NT2/D1 (cell line): ENCODE data around the gene NPAS2.

ENCODE experiments used
- SUZ12 ChIP-seq: IDR thresholded peaks from 2 replicates; pipeline ENCODE4 v1.6.1; 2011; ENCODE audit not compliant: insufficient read length, insufficient read depth; ENCODE audit errors: extremely low read depth
- YY1 ChIP-seq: IDR thresholded peaks from 2 replicates; pipeline ENCODE4 v1.6.1; 2011; ENCODE audit not compliant: insufficient read length, insufficient read depth
- ZNF274 ChIP-seq: IDR thresholded peaks from 2 replicates; pipeline ENCODE4 v1.6.1; 2011; ENCODE audit warnings: mild to moderate bottlenecking, low read depth, low read length

DNA sequence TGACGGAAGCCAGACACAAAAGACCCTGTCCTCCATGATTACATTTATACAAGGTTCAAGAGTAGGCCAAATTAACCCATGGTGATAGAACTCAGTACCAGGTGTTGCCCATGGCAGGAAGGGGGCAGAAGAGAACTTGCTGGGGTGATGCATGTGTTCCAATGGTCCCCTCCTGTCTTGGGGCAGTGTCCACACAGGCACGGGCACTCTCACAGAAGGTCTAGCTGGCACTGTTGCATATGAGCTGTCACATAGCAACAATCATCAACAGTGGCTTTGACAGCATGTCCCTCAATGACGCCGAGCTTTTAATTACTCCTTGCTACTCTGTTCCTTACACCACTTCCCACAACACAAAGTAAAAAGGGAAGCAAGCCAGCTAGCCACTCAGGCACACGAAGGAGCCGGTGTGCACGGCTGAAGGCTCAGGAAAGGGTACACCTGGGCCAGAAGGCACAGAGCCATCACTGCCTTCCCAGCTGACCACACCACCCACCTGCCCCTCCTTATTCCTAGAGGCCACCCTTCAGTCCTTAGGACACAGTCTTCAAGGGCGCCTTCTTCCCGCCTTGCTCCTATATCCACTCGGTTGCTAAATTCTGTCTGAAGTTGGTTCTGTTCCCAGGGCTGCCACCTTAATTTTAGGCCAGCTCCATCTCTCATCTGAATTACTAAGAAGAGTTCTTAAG lies 211.1 kb downstream of the NPAS2 start:
- no peak for TF ChIP-seq ZNF274
- no peak for TF ChIP-seq YY1
- no peak for TF ChIP-seq SUZ12
